ENCODE results near the gene PHOSPHO1. TPM values are rescaled to one million over a fixed set of nuclear protein-coding genes. Genes with fewer than 3 reads are reported as not detected.

PHOSPHO1 gene
- total and polyA plus RNA-seq, 2 of the 13 experiments (the other 11 are each of a cell fraction or from before 2014, with no cell fraction given) = not detected

- POLR2A ChIA-PET = no interaction called here
- TF ChIP-seq EZH2 (conservative IDR thresholded peaks at IDR 0.05; ENCODE audit: low read depth, low read length) (no peak), ZNF20 (CRISPR knock-in tag; IDR thresholded peaks at IDR 0.05) (no peak), CEBPG (CRISPR knock-in tag; IDR thresholded peaks at IDR 0.05) (no peak), HMGXB3 (CRISPR knock-in tag; IDR thresholded peaks at IDR 0.05; ENCODE audit: borderline replicate concordance) (no peak), PATZ1 (CRISPR knock-in tag; IDR thresholded peaks at IDR 0.05) (no peak), ZSCAN20 (CRISPR knock-in tag; IDR thresholded peaks at IDR 0.05; ENCODE audit: borderline replicate concordance) (no peak), MTF2 (CRISPR knock-in tag; IDR thresholded peaks at IDR 0.05; ENCODE audit: borderline replicate concordance) (no peak), KDM5A (IDR thresholded peaks at IDR 0.05; ENCODE audit: borderline replicate concordance, low read length) (no peak), ZNF7 (CRISPR knock-in tag; IDR thresholded peaks at IDR 0.05) (no peak), YEATS2 (CRISPR knock-in tag; IDR thresholded peaks at IDR 0.05; ENCODE audit: borderline replicate concordance) (no peak), ZNF451 (CRISPR knock-in tag; IDR thresholded peaks at IDR 0.05) (no peak), JUND (CRISPR knock-in tag; IDR thresholded peaks at IDR 0.05) (no peak), HOXA7 (CRISPR knock-in tag; IDR thresholded peaks at IDR 0.05) (no peak), ZNF775 (CRISPR knock-in tag; IDR thresholded peaks at IDR 0.05; ENCODE audit: borderline replicate concordance) (no peak), ZNF883 (CRISPR knock-in tag; IDR thresholded peaks at IDR 0.05; ENCODE audit: not compliant biosample characterization) (no peak), EHMT2 (IDR thresholded peaks at IDR 0.05; ENCODE audit: borderline replicate concordance, low read depth, low read length) (no peak)
Measured at GRCh38 chr17:49217651-49218413, 12.8 kb downstream of the PHOSPHO1 start.

More at GRCh38 chr17:49217651-49218413, 12.8 kb downstream of the PHOSPHO1 start:
- BruUV-seq (replicated peaks) = no TSS peak
- Histone ChIP-seq H3K79me2 (ENCODE audit: insufficient read depth, low read length) (no peaks in the 10 kb centered on the region), H4K20me1 (ENCODE audit: insufficient read depth, low read length) (no peaks in the 10 kb centered on the region), H3K4me2 (ENCODE audit: low read depth, low read length) (no peak overlapping the region), H3K9ac (ENCODE audit: insufficient read depth, low read depth, low read length) (no peak overlapping the region), H3K27me3 (ENCODE audit: control insufficient read depth in 1 of 2, insufficient read depth in 2 of 2, low read length in 2 of 2) (peaks cover 8 to 71% of the 10 kb centered on the region in 2 experiments), H3K4me3 (replicated peaks in 1 of 3; ENCODE audit: insufficient read depth in 1 of 3, low read depth in 2 of 3, low read length in 3 of 3) (no peak overlapping the region), H3K4me1 (ENCODE audit: insufficient read depth, low read length) (no peaks in the 10 kb centered on the region), H3K9me3 (ENCODE audit: low read length) (no peaks in the 10 kb centered on the region), H3K27ac (ENCODE audit: extremely low read length, insufficient read depth, low read length) (no peak overlapping the region), H3K36me3 (replicated peaks in 1 of 2; ENCODE audit: control insufficient read depth in 1 of 2, insufficient read depth in 2 of 2, low read length in 2 of 2) (no peaks in the 10 kb centered on the region), H2AFZ (ENCODE audit: low read length) (no peak overlapping the region)
- DNase-seq (ENCODE audit: low spot score) (no peak), ATAC-seq (no peak), FAIRE-seq (no peak)
- 17% methylated on average over 15 of the region's 17 CpGs for WGBS (ENCODE audit: low lambda C conversion rate)
- intact Hi-C loops (cut with micrococcal nuclease; ENCODE audit: unreplicated experiment) = no loop called here
- in situ Hi-C loops (cut with HindIII; ENCODE audit: extremely low pct_ligation_motif_present, low pct_unique_long_range_greater_than_20kb) = no loop called here
- CTCF ChIA-PET (ENCODE audit: low intra/inter-chr PET ratio, low total read pairs) = no interaction called here
